ENCODE data around the gene SLC2A1.

- no peak for TF ChIP-seq SPI1 (IDR thresholded peaks at IDR 0.05; ENCODE audit: borderline replicate concordance, low read depth, low read length)
- TF ChIP-seq POLR2AphosphoS5 (IDR thresholded peaks at IDR 0.05; ENCODE audit: control insufficient read depth, insufficient read depth, low read depth, low read length) = no peak
- TF ChIP-seq ELF4 (CRISPR knock-in tag; IDR thresholded peaks at IDR 0.05) = no peak
- TF ChIP-seq ATF3 (IDR thresholded peaks at IDR 0.05) = no peak
- no peak for TF ChIP-seq ATF3 (CRISPR knock-in tag; conservative IDR thresholded peaks at IDR 0.05)
- TF ChIP-seq MXI1 (IDR thresholded peaks at IDR 0.05; ENCODE audit: low read depth, low read length) = no peak
- no peak for TF ChIP-seq SMC3 (conservative IDR thresholded peaks at IDR 0.05; ENCODE audit: insufficient read depth, low read depth, low read length)
- no peak for TF ChIP-seq CTCF (IDR thresholded peaks at IDR 0.05 in 2 of 3, conservative IDR thresholded peaks at IDR 0.05 in 1 of 3; ENCODE audit: insufficient read depth in 2 of 3, low read depth in 1 of 3, low read length in 3 of 3)
- TF ChIP-seq EP300 (IDR thresholded peaks at IDR 0.05; ENCODE audit: low read length) = no peak
- TF ChIP-seq KDM1A (IDR thresholded peaks at IDR 0.05) = no peak
These were observed 31.8 kb downstream of the SLC2A1 start for GRCh38 chr1:42926879-42927242.
